HG02571 (cell line): ENCODE results near the gene NLRP1.

Source experiments
- ATAC-seq: cut with Tn5 transposase; IDR thresholded peaks from one replicate; pipeline ENCODE4 v1.9.1; 2021; ENCODE audit warnings: mild to moderate bottlenecking, moderate library complexity; ENCODE audit not compliant: unreplicated experiment

The NLRP1 gene

DNA sequence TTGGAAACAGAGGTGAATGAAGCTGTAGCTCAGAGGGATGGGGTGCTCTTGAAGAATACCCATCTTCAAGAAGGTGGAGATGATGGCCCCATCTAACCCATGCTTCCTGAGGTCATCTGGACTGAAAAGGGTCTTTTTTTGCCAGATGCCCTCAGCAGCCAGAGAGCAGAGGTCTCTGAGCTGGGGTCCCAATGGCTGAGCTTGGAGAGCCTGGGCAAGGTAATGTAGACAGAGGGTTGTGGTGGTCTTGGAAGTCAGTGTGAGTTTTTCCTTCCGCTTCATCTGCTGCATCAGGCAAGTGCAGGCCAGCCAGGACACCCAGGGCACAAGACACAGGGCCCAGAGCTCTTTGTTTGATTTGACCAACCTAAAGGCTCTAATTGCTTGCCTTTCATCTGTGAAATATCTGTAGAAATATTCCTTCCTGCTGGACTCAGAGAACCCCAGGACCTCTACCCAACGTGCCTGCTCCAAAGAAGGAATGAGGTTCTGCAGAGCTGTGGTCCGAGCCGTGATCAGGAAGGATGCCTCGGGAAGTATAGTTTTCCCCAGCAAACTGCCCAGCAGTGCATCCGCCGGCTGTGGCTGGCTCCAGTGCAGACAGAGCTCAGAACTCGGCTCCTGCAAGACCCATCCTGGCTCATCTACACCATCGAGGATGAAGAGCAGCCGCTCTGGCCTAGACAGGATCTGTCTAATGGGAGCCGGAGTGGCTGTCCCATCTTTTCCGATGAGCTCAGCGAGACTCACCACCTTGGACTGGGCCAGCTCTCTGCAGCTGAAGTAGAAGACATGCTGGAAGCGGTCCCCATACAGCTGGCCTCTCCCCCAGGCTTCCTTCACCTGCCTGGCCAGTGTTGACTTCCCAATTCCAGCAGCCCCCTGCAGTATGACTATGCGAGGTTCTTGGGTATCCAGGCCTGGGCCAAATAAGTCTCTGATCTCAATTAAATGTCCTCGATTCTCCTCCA lies 25.2 kb downstream of the NLRP1 start:
- no peak for ATAC-seq

DNA sequence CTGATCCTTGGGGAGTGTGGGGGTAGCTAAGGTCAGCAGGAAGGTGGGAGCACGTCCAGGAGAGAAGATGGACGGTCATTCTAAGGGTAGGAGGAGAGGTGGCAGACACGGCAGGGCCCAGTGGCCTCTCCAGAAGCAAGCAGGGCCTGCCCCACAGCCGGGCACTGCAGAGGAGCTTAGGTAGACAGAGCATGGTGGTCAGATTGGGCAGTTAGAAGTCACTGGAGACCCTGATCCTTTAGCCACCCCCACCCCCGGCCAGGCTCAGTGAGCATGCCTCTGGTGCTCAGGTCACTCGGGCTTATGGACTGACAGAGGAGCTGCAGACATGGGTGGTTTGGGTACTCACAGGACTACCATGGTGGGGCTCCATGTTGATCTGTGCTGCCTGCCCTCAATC lies 26.3 kb downstream of the NLRP1 start:
- ATAC-seq, result no peak

DNA sequence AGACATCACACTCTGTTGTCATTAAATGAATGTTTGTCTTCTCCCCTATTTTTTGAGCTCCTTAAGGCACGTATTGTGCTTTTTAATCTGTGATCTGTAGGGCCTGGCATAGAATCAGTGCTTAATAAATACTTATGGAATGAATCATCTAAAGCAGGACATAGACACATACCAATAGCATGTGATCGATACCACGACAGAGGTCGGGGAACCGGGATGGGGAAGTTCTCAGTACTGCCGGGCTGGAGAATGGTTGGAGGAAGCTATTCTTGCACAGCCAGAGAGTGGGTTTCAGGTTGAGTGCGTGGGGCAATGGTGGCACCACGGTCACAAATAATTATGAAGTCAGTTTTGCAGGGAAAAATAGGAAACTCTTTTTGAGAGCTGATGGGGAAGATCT lies 26.8 kb downstream of the NLRP1 start:
- ATAC-seq, result no peak

DNA sequence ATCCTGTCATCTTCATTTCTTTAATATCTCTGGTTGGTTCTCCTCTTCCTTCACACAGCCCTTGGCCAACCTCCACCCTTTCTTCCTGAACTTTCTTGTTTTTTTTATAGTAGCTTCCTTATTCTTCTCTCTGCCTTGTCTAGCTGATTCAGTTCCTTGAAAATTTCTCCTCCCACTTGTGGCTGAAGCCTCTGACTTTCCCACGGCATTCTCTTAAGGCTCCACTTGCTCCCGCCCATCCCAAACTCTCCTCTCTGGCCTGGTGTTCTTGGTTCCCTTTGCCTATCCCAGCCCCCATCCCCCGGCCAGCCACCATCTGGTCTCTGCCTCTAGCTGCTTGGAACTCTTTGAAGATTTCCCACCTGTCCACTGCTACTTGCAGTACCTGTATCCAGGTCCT lies 29.1 kb downstream of the NLRP1 start:
- no peak for ATAC-seq

DNA sequence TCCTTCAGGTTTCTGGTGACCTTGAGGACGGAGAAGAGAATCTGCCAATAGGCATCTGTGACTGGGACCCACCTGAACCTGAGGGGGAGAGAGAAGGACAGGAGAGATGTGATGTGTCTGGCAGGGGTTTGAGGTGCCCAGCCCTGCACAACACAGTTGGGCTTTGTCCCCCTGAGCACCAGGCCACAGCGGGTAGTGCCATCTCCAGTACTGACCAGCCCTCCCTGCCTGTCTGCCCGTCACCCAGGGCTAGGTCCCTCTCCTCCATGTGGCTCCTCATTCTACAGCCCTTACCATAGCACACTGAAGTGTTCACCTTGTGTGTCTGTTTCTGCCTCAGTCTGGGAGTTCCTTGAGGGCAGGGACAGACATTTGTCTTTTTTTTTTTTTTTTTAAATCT lies 30.8 kb downstream of the NLRP1 start:
- ATAC-seq, result no peak

DNA sequence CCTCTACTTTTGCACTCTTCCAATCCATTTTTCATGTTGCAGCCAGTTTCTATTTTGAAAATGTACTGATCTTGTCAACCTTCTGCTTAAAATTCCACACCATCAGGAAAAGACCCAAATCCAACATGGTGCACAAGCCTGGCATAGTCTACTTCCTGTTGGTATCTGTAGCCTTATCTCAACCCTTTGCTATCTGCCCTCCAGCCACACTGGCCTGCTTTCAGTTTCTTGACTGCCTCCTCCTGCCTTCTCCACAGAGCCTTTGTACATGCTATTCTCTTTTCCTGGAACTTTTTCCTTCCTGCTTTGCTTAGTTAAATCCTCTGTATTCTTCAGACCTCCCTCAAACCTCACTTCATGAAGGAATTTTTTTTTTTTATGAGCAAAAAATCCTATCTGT lies 31.5 kb downstream of the NLRP1 start:
- ATAC-seq, result no peak

DNA sequence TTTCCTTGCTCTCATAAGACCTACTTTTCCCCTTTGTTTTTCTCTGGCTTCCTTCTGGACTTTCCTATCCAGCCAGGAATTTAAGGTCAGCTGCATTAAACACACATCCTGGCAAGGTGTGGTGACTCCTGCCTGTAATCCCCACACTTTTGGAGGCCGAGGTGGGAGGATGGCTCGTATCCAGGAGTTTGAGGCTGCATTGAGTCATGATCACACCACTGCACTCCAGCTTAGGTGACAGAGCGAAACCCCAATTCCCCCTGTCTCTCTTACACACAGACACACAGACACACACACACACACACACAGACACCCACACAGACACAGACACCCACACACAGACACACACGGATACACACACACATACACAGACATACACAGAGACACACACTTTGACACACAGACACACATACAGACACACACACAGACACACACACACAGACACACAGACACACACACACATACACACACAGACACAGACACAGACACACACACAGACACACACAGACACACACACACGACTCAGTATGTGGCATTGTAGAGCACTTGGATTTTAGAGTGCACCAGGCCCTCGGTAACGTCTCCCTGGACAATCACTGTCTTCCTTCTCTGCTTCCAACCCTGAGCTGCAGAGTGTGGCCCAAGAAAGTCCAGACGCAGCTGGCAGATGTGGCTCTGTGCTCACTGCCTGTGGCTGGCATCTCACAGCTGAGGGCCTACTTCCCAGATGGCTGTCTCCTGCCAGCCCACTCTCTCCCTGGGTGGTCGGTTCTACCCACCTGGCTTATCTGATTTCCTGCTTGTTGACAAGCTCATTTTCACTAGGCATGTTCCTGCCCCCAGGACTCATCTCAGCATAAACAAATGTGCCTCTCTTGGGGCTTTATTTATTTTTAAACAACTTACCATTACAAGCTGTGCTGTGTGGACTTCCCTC lies 39.0 kb downstream of the NLRP1 start:
- no peak for ATAC-seq

DNA sequence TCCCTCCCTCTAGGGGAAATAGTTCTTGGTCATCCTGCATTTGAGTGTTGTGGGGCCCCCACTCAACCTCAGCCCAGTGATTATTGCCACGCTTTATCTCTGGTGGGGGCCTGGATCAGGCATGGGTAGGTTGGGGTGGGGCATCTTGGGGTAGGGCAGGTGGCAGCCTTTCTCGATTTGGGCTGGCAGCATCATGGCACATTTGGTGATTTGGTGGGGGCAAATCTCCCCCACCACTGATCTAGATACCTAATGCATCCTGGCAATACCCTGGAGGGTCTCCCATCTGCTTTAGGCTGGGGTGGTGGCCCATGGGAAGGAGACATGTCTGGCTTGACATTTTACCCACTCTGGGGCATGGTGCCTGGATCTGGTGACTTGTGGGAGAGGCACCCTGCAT lies 40.2 kb downstream of the NLRP1 start:
- no peak for ATAC-seq

DNA sequence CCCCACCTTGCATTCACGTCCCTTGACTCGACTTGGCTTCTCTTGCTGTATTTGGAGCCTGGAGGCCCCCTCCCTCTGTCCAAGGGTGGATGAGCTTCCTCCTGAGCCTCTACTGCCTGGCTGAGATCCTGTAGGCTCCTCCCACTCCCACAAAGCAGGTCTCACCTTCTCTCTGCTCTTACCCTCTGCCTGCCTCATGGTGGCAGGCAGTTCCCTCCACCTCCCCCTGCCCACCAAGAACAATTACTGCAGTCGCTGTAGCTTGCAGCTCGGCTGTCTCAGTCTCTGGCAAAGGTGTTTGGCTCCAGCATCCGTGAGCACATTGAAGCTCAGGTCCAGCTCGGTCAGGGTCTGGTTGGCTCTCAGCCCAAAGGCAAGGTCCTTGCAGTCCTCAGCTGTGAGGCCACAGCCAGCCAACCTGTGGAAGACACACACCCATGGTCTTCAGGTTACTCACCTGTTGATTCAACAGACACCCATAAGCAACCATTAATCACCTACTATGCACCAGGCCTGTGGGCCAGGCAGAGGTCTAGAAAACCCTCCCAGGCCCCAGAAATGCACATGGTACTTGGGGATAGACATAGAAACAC lies 42.6 kb downstream of the NLRP1 start:
- ATAC-seq, result no peak

DNA sequence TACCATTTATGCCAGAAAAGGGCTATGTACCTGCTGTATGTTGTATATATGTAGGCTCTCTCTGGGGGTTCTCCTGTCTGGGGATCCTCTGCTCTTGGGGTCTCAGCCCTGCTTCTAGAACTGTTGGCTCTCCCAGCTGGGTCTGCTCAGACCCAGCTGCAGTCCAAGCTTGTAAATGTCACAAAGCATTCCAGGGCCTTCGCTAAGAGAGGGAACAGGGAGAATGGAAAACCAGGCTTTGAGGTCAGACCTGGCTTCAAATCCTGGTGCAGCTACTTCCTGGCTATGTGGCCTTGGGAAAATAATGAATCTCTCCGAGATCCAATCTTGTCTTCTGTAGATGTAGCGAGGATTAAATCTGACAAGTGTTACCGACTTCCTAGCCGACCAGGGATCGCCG lies 44.0 kb downstream of the NLRP1 start:
- ATAC-seq, result no peak

DNA sequence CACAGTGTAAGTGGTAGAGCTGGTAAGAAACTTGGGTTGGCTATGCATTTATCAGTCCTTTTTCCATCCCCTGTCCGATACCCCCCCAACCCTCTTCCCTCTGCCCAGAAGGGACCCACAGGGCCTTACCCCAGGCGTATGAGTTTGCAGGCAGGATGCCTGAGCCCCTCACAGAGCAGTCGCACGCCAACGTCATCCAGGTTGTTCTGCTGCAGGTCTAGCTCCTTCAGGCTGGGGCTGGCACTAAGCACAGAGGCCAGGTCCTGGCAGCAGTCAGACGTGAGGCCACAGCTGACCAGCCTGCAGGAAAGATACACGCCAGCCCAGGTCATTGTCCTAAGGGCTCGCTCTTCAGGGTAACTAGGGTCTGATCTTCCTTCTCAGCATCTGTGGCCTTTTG lies 45.0 kb downstream of the NLRP1 start:
- ATAC-seq, result no peak

DNA sequence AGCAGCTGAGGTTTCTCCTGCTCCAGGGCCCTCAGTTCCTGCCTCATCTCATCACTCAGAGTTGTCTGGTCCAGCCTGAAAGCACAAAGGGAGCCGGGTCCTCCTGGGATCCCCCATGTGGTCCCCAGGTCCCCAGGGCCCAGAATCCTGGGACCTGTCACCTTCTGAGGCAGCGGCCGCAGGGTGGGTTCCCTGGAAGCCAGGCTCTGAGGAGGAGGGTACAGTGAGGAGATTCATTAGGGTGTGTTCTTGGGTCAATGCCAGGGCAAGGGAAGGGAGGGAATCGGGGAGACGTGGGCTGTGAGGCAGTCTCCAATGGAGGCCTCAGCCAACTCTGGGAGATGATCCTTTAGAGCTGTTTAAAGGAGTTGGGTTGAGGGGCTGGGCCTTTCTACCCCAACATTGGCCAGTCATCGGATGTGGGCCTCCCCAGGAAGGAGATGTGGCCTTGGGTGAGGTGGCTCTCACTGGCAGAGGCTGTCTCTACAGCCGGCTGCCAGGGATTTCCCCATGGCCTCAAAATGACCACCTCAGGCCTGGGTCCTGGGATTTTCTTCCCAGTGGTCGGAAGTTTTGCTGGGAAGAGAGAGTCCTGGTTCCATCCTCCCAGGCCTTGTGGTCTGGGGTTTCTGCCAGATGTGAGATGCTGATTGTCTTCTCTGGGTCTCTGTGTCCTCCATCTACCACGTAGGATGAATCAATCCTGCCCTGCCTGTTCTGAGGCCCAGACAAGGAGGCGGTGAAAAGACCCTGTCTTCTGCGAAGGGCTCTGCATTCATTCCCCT lies 47.3 kb downstream of the NLRP1 start:
- ATAC-seq, result no peak

DNA sequence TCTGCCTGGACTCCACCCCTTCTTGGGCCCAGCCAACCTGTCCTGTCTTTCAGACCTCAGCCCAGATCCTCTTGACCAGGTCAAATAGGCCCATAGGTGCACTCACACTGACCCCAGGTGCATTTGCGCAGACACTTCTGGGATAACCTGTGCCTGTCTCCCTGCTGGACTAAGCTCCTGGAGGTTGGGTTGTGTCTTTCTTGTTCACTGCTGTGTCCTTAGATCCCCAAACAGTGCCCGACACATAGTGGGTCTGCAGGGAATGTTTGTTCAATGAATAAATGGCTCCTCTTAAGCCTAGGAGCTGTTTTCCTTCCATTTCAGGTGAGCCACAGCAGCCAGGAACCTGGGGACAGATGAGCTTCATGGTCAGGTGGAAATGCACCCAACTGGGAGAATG lies 48.9 kb downstream of the NLRP1 start:
- ATAC-seq, result no peak

DNA sequence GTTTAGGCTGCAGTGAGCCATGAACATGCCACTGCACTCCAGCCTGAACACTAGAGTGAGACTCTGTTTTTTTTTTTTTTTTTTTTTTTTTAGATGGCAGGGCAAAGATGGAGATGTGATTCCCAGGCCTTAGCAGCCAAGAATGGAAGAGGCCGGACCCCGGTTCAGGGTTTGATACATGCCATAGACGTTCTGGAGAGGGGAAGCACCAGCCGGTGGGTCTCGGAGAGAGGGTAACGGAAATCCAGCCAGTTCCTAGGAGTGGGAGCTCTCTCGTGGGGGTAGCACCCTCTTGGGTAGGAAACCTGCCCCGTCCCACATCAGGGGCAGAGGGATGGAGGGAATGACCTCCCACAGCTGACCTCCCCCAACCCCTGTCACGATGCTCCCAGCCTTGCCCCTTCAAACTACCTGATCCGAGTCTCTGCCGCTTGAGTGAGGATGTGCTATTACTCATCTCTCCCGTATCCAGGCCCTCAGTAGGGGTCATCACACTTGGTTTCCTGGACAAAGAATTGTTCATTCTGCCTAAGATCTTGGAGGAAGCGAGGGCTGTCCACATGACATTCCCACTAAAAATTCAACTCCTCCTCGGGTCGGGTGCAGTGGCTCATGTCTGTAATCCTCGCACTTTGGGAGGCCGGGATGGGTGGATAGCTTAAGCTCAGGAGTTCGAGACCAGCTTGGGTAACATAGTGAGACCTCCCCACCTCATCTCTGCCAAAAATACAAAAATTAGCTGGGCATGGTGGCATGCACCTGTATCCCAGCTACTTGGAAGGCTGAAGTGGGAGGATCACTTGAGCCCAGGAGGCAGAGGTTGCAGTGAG lies 50.6 kb downstream of the NLRP1 start:
- ATAC-seq, result no peak

DNA sequence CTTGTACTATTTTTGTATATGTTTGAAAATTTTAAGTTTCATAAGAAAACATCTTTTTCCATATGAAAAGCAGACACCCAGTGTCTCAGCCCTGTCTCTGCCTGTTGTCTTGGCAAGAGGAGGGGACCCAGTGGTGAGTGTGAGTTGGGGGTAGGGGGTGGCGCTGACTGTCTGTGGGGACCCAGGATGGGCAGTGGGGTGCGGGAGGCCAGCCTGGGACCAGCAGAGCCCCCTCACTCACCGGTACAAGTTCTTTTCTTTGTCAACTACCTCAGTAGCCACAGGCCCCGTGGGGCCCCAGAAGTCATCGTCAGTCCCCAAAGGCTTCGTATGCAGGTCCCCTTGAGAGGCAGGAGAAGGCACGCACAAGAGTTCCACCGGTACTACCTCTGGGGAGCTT lies 51.7 kb downstream of the NLRP1 start:
- no peak for ATAC-seq

DNA sequence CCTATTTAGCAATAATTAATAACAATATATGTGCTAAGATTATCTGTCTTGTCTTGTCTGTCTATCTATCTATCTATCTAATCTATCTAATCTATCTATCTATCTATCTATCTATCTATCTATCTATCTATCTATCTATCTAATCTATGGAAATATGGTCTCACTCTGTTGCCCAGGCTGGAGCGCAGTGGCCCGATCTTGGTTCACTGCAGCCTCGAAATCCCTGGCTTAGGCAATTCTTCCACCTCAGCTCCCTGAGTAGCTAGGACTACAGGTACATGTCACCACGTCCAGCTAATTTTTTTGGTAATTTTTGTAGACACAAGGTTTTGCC lies 53.3 kb downstream of the NLRP1 start:
- ATAC-seq, result no peak

DNA sequence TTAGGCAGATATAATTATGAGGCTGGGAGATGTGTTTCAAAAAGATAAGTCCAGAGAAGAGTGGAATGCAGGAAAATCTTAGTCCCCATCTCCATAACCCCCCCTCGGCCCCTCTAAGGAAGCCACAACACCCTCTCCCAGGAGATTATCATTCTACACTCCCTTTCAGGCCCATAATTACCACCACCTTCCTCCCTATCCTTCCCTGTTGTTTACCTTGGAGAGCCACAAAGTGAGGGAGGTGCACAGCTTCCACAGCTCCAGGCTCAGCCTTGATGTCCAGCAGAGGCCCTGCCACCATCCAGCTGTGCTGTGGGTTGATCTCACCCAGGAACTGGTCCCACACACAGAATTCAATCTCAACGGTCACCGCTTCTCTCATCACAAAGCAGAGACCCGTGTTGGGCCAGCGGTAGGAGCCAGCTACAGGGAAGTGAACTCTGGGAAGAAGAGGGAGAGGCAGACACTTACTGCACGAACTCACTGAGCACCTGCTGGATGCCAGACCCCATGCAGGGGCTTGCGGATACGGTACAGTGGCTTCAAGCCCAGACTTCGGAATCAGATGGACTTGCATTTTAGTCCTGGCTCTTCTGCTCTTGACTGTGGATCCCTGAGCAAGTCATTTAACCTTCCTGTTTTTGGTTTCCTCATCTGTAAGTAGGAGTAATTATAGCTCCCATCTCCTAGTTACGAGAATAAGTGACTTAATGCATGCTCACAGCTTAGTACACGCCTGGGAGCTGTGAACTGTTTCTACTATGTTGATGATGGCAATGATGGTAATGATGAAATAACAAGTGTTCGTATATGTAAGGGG lies 53.8 kb downstream of the NLRP1 start:
- no peak for ATAC-seq

DNA sequence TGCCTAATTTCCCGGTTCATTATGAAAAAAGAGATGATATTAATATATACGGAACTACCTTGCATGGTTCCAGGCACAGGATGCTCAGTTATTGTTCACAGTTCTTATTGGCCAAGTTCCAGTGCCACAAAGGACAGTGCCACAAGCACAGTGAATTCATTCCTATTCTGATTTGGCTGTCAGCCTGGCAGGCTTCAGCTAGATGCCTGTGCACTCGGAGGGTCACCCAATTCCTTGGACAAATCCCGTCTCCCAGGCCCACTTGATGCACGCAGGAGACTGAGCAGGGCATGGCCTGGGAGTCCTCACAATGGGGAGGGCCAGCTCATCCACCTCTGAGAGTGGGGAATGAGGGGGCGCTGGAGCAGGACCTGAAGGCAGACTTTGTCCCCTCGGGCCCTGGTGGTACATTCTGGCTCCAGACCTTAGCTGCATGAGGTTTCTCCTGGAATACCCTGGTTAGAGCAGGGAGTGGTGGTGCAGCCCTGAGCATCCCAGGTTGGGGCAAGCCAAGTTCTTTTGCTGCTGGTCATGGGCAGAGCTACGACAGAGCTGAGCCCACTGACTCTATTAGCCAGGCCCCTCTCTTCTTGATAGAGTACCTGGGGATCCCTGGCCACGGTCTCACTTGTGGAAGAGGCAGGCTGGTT lies 56.6 kb downstream of the NLRP1 start:
- ATAC-seq, result no peak
